KMS-11 (cell line): ENCODE measurements around the gene DPF3.

Experiments used
- H2AFZ ChIP-seq: fragments of 200-600 bp; sonication (generic); 2 replicates; pipeline ENCODE4 v1.6.1; 2016; ENCODE audit warnings: antibody characterized with exemption, mixed run types, low read depth
- H3K27ac ChIP-seq: fragments of 200-600 bp; sonication (generic); 2 replicates; pipeline ENCODE4 v1.6.1; 2016; ENCODE audit warnings: mild to moderate bottlenecking, mixed run types
- H3K27me3 ChIP-seq: fragments of 200-600 bp; sonication (generic); 2 replicates; pipeline ENCODE4 v1.6.1; 2017; ENCODE audit warnings: mild to moderate bottlenecking, low read depth, mixed run types, moderate library complexity; ENCODE audit not compliant: insufficient read depth
- H3K36me3 ChIP-seq: fragments of 200-600 bp; sonication (generic); 2 replicates; pipeline ENCODE4 v1.6.1; 2017; ENCODE audit warnings: mild to moderate bottlenecking, mixed run types; ENCODE audit not compliant: insufficient read depth
- H3K4me1 ChIP-seq: fragments of 200-600 bp; sonication (generic); 2 replicates; pipeline ENCODE4 v1.6.1; 2016; ENCODE audit warnings: mild to moderate bottlenecking, low read depth, mixed run types; ENCODE audit not compliant: poor library complexity, severe bottlenecking
- H3K4me2 ChIP-seq: fragments of 200-600 bp; sonication (generic); 2 replicates; pipeline ENCODE4 v1.7.0; 2016; ENCODE audit warnings: mild to moderate bottlenecking, mixed run types
- H3K4me3 ChIP-seq: fragments of 200-600 bp; sonication (generic); IDR thresholded peaks from 2 replicates; pipeline ENCODE4 v1.6.1; 2017; ENCODE audit warnings: low read depth, low read length, mixed read lengths; ENCODE audit not compliant: insufficient read depth
- H3K79me2 ChIP-seq: fragments of 200-600 bp; sonication (generic); 2 replicates; pipeline ENCODE4 v1.6.1; 2016; ENCODE audit warnings: low read depth, mixed run types; ENCODE audit not compliant: insufficient read depth
- H3K9ac ChIP-seq: fragments of 200-600 bp; sonication (generic); 2 replicates; pipeline ENCODE4 v1.6.1; 2016; ENCODE audit warnings: mild to moderate bottlenecking, mixed run types
- H4K20me1 ChIP-seq: fragments of 200-600 bp; sonication (generic); 2 replicates; pipeline ENCODE4 v1.6.1; 2016; ENCODE audit warnings: mild to moderate bottlenecking, mixed run types; ENCODE audit not compliant: insufficient read depth
- TF ChIP-seq, protein P1 (sequence below): fragments of 200-600 bp; sonication (generic); conservative IDR thresholded peaks from 2 replicates; pipeline ENCODE4 v1.6.1; 2017; ENCODE audit warnings: low read depth, mild to moderate bottlenecking, antibody characterized with exemption, low read length, moderate library complexity, mixed read lengths

DPF3 gene

DNA sequence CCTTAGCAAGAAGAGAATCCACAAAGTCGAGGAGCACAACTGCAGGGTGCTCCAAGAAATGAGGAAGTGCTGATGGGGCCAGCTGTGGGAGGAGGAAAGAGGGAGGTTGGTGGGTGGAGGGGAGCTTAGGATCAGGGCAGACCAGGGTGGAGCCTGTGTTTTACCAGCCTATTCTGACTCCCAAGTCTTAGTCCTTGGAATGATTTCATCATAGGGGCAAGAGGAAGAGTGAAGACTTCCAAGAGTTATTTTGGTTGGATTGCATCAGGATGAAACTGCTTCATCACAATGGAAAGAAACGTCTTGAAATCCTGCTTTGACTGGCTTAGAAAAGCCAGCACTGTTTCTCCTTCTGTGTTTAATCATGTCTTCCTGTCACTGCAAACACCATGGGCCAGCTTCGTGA is 194.0 kb downstream of the DPF3 start:
- Histone ChIP-seq H2AFZ (no peak overlapping the region), H3K27ac (no peak overlapping the region), H3K4me2 (no peak overlapping the region), H3K9ac (no peak overlapping the region), H3K79me2 (no peaks in the 10 kb centered on the region), H4K20me1 (no peaks in the 10 kb centered on the region), H3K4me3 (no peak overlapping the region), H3K4me1 (no peaks in the 10 kb centered on the region), H3K27me3 (no peaks in the 10 kb centered on the region), H3K36me3 (no peaks in the 10 kb centered on the region)
- TF ChIP-seq, protein P1, sequence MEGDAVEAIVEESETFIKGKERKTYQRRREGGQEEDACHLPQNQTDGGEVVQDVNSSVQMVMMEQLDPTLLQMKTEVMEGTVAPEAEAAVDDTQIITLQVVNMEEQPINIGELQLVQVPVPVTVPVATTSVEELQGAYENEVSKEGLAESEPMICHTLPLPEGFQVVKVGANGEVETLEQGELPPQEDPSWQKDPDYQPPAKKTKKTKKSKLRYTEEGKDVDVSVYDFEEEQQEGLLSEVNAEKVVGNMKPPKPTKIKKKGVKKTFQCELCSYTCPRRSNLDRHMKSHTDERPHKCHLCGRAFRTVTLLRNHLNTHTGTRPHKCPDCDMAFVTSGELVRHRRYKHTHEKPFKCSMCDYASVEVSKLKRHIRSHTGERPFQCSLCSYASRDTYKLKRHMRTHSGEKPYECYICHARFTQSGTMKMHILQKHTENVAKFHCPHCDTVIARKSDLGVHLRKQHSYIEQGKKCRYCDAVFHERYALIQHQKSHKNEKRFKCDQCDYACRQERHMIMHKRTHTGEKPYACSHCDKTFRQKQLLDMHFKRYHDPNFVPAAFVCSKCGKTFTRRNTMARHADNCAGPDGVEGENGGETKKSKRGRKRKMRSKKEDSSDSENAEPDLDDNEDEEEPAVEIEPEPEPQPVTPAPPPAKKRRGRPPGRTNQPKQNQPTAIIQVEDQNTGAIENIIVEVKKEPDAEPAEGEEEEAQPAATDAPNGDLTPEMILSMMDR = no peak

DNA sequence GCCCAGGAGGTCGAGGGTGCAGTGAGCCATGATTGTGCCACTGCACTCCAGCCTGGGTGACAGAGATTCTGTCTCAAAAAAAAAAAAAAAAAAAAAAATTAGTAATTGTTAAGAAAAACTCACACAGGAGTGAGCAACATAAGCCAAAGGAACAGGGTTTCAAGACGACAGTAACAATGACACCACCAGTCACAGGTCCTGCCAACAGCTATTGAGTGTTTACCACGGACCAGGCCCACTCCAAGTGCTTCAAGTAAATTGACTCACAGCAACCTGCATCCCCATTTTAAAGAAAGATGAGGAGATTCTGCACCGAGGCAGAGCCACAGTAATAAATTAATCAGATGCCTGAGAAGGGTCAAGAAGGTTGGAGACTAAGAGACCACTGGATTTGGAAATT is 194.5 kb downstream of the DPF3 start:
- H4K20me1 ChIP-seq = no peaks in the 10 kb centered on the region
- TF ChIP-seq, protein P1 = no peak
- H3K79me2 ChIP-seq = no peaks in the 10 kb centered on the region
- no peak overlapping the region for H2AFZ ChIP-seq
- H3K9ac ChIP-seq = no peak overlapping the region
- no peaks in the 10 kb centered on the region for H3K4me1 ChIP-seq
- H3K27me3 ChIP-seq = no peaks in the 10 kb centered on the region
- no peak overlapping the region for H3K4me3 ChIP-seq
- H3K36me3 ChIP-seq = no peaks in the 10 kb centered on the region
- no peak overlapping the region for H3K4me2 ChIP-seq
- no peak overlapping the region for H3K27ac ChIP-seq

DNA sequence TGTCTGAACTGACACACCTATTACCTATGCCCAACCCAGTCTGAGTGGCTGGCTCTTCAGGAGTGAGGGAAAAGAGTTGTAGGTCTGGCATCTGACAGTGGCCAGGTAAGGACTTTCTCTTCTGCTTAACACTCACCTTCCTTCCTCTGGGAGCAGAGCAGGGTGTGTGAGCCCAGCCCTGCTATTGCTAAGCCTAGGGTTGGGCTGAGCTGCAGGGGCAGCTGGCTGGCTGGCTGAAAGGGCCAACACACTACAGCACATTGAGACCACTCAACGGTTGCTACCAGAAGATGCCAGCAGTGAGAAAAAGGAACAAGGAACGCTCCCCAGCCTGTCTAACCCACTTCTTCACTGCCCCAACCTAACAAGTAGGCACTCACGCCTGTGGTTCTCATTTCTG is 201.2 kb downstream of the DPF3 start:
- TF ChIP-seq, protein P1 = no peak
- Histone ChIP-seq H3K79me2 (no peaks in the 10 kb centered on the region), H3K9ac (no peak overlapping the region), H3K27me3 (no peaks in the 10 kb centered on the region), H3K4me2 (no peak overlapping the region), H3K27ac (no peak overlapping the region), H3K4me1 (no peaks in the 10 kb centered on the region), H2AFZ (no peak overlapping the region), H3K36me3 (no peaks in the 10 kb centered on the region), H4K20me1 (no peaks in the 10 kb centered on the region), H3K4me3 (no peak overlapping the region)

DNA sequence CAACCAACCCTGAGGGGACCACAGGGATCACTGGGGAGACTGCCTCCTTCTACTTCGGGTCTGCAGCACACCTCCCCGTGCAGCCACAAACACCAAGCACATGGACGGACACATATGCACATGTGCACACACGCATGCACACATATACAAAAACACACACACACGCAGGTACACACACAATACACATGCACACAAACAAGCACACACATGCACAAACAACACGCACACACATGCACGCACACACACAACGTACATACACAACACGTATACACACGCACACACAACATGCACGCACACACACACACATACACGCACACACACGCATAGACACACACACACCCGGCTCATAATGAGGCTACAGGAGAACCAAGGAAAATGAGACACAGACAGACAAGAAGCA is 203.6 kb downstream of the DPF3 start:
- no peaks in the 10 kb centered on the region for H3K79me2 ChIP-seq
- no peak overlapping the region for H3K9ac ChIP-seq
- no peak overlapping the region for H2AFZ ChIP-seq
- no peaks in the 10 kb centered on the region for H3K36me3 ChIP-seq
- no peak overlapping the region for H3K27ac ChIP-seq
- H4K20me1 ChIP-seq = no peaks in the 10 kb centered on the region
- H3K4me3 ChIP-seq = no peak overlapping the region
- H3K4me1 ChIP-seq = peaks cover 13% of the 10 kb centered on the region
- no peak overlapping the region for H3K4me2 ChIP-seq
- TF ChIP-seq, protein P1 = no peak
- no peaks in the 10 kb centered on the region for H3K27me3 ChIP-seq
